MCF 10A (cell line): ENCODE data around the gene NACC2. TPM values are rescaled to one million over a fixed set of nuclear protein-coding genes. Genes with fewer than 3 reads are reported as not detected.

ENCODE experiments used
- BruUV-seq: library from RNA; stranded (reverse); fragments of 400-500 nt; replicated peaks from 2 replicates; lab custom pipeline; 2021; lab: Mats Ljungman, UMichigan
- CTCF ChIA-PET: fragments of 300-600 bp; sonication (Branson Sonifier 250); formaldehyde crosslinking; extraction: SDS; loops from one replicate; lab custom pipeline; 2021; ENCODE audit warnings: antibody characterized with exemption, inconsistent platforms; lab: Yijun Ruan, JAX
- POLR2A ChIA-PET: fragments of 300-600, 350-650 bp; sonication (Branson Sonifier 250); formaldehyde crosslinking; extraction: SDS; loops from one replicate; lab custom pipeline; 2020; ENCODE audit warnings: antibody characterized with exemption, inconsistent platforms; lab: Yijun Ruan, JAX
- DNase-seq: peaks from one replicate; pipeline ENCODE4 v3.0.0-alpha.2; 2018; ENCODE audit not compliant: unreplicated experiment
- H3K27ac Mint-ChIP-seq: one replicate; pipeline ENCODE4 v1.8.0; 2022; ENCODE audit warnings: mild to moderate bottlenecking, low read depth, mixed read lengths; ENCODE audit not compliant: unreplicated experiment
- H3K27me3 Mint-ChIP-seq: one replicate; pipeline ENCODE4 v1.8.0; 2022; ENCODE audit warnings: mixed read lengths; ENCODE audit not compliant: insufficient read depth, unreplicated experiment
- H3K36me3 Mint-ChIP-seq: one replicate; pipeline ENCODE4 v1.8.0; 2022; ENCODE audit warnings: mild to moderate bottlenecking, moderate library complexity, mixed read lengths; ENCODE audit not compliant: insufficient read depth, unreplicated experiment
- H3K4me1 Mint-ChIP-seq: one replicate; pipeline ENCODE4 v1.8.0; 2022; ENCODE audit warnings: mixed read lengths; ENCODE audit not compliant: insufficient read depth, unreplicated experiment
- H3K4me3 Mint-ChIP-seq: one replicate; pipeline ENCODE4 v1.8.0; 2022; ENCODE audit warnings: mild to moderate bottlenecking, moderate library complexity, mixed read lengths; ENCODE audit not compliant: unreplicated experiment
- H3K9me3 Mint-ChIP-seq: one replicate; pipeline ENCODE4 v1.8.0; 2022; ENCODE audit warnings: mixed read lengths; ENCODE audit not compliant: unreplicated experiment
- CTCF ChIP-seq: fragments of 200-600 bp; IDR thresholded peaks from one replicate; pipeline ENCODE4 v1.8.0; 2022; ENCODE audit warnings: antibody characterized with exemption, mild to moderate bottlenecking; ENCODE audit not compliant: unreplicated experiment
- intact Hi-C: fragments of 100-400 bp; cut with micrococcal nuclease; formaldehyde crosslinking; loops from 2 replicates; pipeline ENCODE4 v1.14.1; 2022
- total RNA-seq: library from RNA; stranded (reverse); gene quantifications from 2 replicates; pipeline ENCODE4 v1.2.3, GENCODE V29; 2022

Gene NACC2
- total RNA-seq, 1 experiment from 2014 or later: 16.5 TPM

- intact Hi-C loops: no loop called here
- CTCF ChIA-PET: interaction anchor here (0.6 kb wide), 1 partner anchor 44 kb away, joined by 3 read pairs; no protein-coding TSS in a partner anchor
- Mint-ChIP-seq H3K4me3 (no peak overlapping the region), H3K27ac (no peak overlapping the region), H3K9me3 (no peaks in the 10 kb centered on the region), H3K27me3 (no peaks in the 10 kb centered on the region), H3K4me1 (no peaks in the 10 kb centered on the region), H3K36me3 (no peaks in the 10 kb centered on the region)
- BruUV-seq: no TSS peak
- DNase-seq: no peak
- TF ChIP-seq CTCF: no peak
- POLR2A ChIA-PET: no interaction called here
Measured at GRCh38 chr9:135998016-135998380, 97.1 kb downstream of the NACC2 start.

GRCh38 chr9:135997090-135998015 lies 97.7 kb downstream of the NACC2 start:
- no peaks in the 10 kb centered on the region for H3K9me3 Mint-ChIP-seq
- no peak for DNase-seq
- intact Hi-C loops: no loop called here
- TF ChIP-seq CTCF: no peak
- no peaks in the 10 kb centered on the region for H3K27me3 Mint-ChIP-seq
- no peak overlapping the region for H3K27ac Mint-ChIP-seq
- H3K4me3 Mint-ChIP-seq: no peak overlapping the region
- H3K36me3 Mint-ChIP-seq: no peaks in the 10 kb centered on the region
- no TSS peak for BruUV-seq
- ChIA-PET POLR2A (no interaction called here), CTCF (interaction anchor here (0.6 kb wide), 1 partner anchor 791 kb away, joined by 3 read pairs; no protein-coding TSS in a partner anchor)
- H3K4me1 Mint-ChIP-seq: no peaks in the 10 kb centered on the region

GRCh38 chr9:135995816-135996215 lies 99.3 kb downstream of the NACC2 start:
- POLR2A ChIA-PET: no interaction called here
- Mint-ChIP-seq H3K4me1 (no peaks in the 10 kb centered on the region), H3K9me3 (no peaks in the 10 kb centered on the region), H3K36me3 (no peaks in the 10 kb centered on the region), H3K27me3 (no peaks in the 10 kb centered on the region), H3K4me3 (no peak overlapping the region), H3K27ac (no peak overlapping the region)
- BruUV-seq: no TSS peak
- no peak for TF ChIP-seq CTCF
- no peak for DNase-seq
- CTCF ChIA-PET: no interaction called here
- intact Hi-C loops: no loop called here

- Mint-ChIP-seq H3K27me3 (no peaks in the 10 kb centered on the region), H3K27ac (no peak overlapping the region), H3K36me3 (no peaks in the 10 kb centered on the region), H3K9me3 (no peaks in the 10 kb centered on the region), H3K4me3 (no peak overlapping the region), H3K4me1 (no peaks in the 10 kb centered on the region)
- DNase-seq: no peak
- CTCF ChIA-PET: no interaction called here
- intact Hi-C loops: no loop called here
- POLR2A ChIA-PET: no interaction called here
- no peak for TF ChIP-seq CTCF
- BruUV-seq: no TSS peak
Measured at GRCh38 chr9:135994501-135995192, 100.4 kb downstream of the NACC2 start.
